Measurements from ENCODE around the gene P2RY6. TPM values are rescaled to one million over a fixed set of nuclear protein-coding genes. Genes with fewer than 3 reads are reported as not detected.

Gene P2RY6
- total and polyA plus RNA-seq, 2 of the 8 experiments (the other 6 are each of a cell fraction or from before 2014, with no cell fraction given): 0.15 TPM; not detected in 1

GRCh38 chr11:73345481-73346160 is 73.5 kb downstream of the P2RY6 start:
- Histone ChIP-seq H2AK5ac (ENCODE audit: low read depth, low read length) (no peak overlapping the region), H3K79me2 (ENCODE audit: control insufficient read depth in 1 of 2, insufficient read depth in 2 of 2, low read length in 2 of 2) (no peaks in the 10 kb centered on the region), H4K8ac (ENCODE audit: extremely low read depth, insufficient read depth, low read length) (no peak overlapping the region; the same call in 1 of the 2 replicates), H3K79me1 (ENCODE audit: low read depth, low read length) (peaks cover 5% of the 10 kb centered on the region; the same call in 1 of the 2 replicates), H3K4ac (replicated peaks; ENCODE audit: insufficient read length, low read depth, low read length) (no peak overlapping the region), H3K4me3 (ENCODE audit: extremely low read depth in 1 of 4, insufficient read depth in 2 of 4, low read depth in 3 of 4, low read length in 4 of 4) (no peak overlapping the region), H3K27ac (ENCODE audit: low read depth, low read length) (no peak overlapping the region), H3K36me3 (ENCODE audit: control insufficient read depth in 2 of 4, insufficient read depth in 4 of 4, low read length in 3 of 4) (no peaks in the 10 kb centered on the region), H3K18ac (ENCODE audit: extremely low read depth, low read length) (no peak overlapping the region), H2BK5ac (ENCODE audit: low read depth, low read length) (no peak overlapping the region), H2BK12ac (ENCODE audit: low read depth, low read length) (no peak overlapping the region), H3K4me2 (ENCODE audit: insufficient read depth in 1 of 2, low read depth in 2 of 2, low read length in 2 of 2) (no peak overlapping the region), H3K56ac (replicated peaks; ENCODE audit: insufficient read length, low read depth, low read length) (no peak overlapping the region), H3K27me3 (replicated peaks in 1 of 4; ENCODE audit: control insufficient read depth in 3 of 4, extremely low read depth in 1 of 4, insufficient read depth in 3 of 4, low read length in 3 of 4) (peaks cover 7 to 32% (median 29%) of the 10 kb centered on the region in 4 experiments; a peak in 6 of 7 replicates), H2BK20ac (ENCODE audit: low read length) (no peak overlapping the region), H4K91ac (replicated peaks; ENCODE audit: insufficient read length, low read length) (no peak overlapping the region), H3K23ac (ENCODE audit: insufficient read length) (no peak overlapping the region), H3K4me1 (replicated peaks in 1 of 4; ENCODE audit: control insufficient read depth in 3 of 4, insufficient read depth in 4 of 4, low read length in 3 of 4) (peaks cover 0 to 9% (median 8%) of the 10 kb centered on the region in 4 experiments; a peak in 6 of 7 replicates), H3K9ac (replicated peaks in 1 of 4; ENCODE audit: extremely low read depth in 1 of 4, low read depth in 3 of 4, low read length in 3 of 4) (no peak overlapping the region; a peak in 1 of 7 replicates), H2AFZ (ENCODE audit: low read length) (no peak overlapping the region), H4K5ac (ENCODE audit: insufficient read length, low read depth, low read length) (no peak overlapping the region), H4K20me1 (replicated peaks in 1 of 2; ENCODE audit: control insufficient read depth in 1 of 2, insufficient read depth in 2 of 2, low read length in 2 of 2) (peaks cover 14 to 42% of the 10 kb centered on the region in 2 experiments), H3K14ac (ENCODE audit: insufficient read length) (no peak overlapping the region), H2BK120ac (replicated peaks; ENCODE audit: low read depth, low read length) (no peak overlapping the region), H3K23me2 (ENCODE audit: low read depth, low read length) (peaks cover 3% of the 10 kb centered on the region), H2BK15ac (ENCODE audit: low read length) (no peak overlapping the region), H3K9me3 (ENCODE audit: insufficient read depth in 2 of 2, low read depth in 1 of 2, low read length in 1 of 2) (no peaks in the 10 kb centered on the region)
- FAIRE-seq (no peak), DNase-seq (ENCODE audit: low read depth in 1 of 2, low spot score in 2 of 2) (no peak)
- WGBS, 2 experiments (ENCODE audit: extremely low coverage in 1 of 2, insufficient coverage in 1 of 2, insufficient read length in 1 of 2, insufficient replicate concordance in 2 of 2, low coverage in 1 of 2, low lambda C conversion rate in 2 of 2, missing lambda C conversion rate in 1 of 2): 97% methylated on average over 5 of the region's 5 CpGs; no CpG with 5 or more reads in 1 of the 2 experiments
- POLR2A ChIA-PET (ENCODE audit: partially characterized antibody): interaction anchor here (0.9 to 1.8 kb wide), 3 partner anchors 12 to 34 kb away, joined by 3 to 5 read pairs (median 3); no protein-coding TSS in a partner anchor
- CTCF ChIA-PET (ENCODE audit: partially characterized antibody): interaction anchor here (1.3 to 59.1 kb wide), 5 partner anchors 5 to 54 kb away, joined by 5 to 1456 read pairs (median 13); partner anchors contain the start of gene RELT
- no peak for TF ChIP-seq KDM4A (IDR thresholded peaks at IDR 0.05; ENCODE audit: low read depth, low read length, severe bottlenecking)
- no peak for TF ChIP-seq GABPA (IDR thresholded peaks at IDR 0.05; ENCODE audit: borderline replicate concordance, insufficient read depth, low read length)
- TF ChIP-seq CTBP2 (IDR thresholded peaks at IDR 0.05; ENCODE audit: borderline replicate concordance, insufficient read depth, insufficient read length, low read length): no peak
- no peak for TF ChIP-seq PHF8 (conservative IDR thresholded peaks at IDR 0.05; ENCODE audit: low read depth, low read length)
- TF ChIP-seq E2F6 (IDR thresholded peaks at IDR 0.05): no peak
- no peak for TF ChIP-seq NRF1 (IDR thresholded peaks at IDR 0.05; ENCODE audit: low read depth, low read length)
- TF ChIP-seq HDAC2 (IDR thresholded peaks at IDR 0.05; ENCODE audit: borderline replicate concordance in 1 of 2, low read depth in 2 of 2, low read length in 2 of 2): no peak
- TF ChIP-seq NANOG (IDR thresholded peaks at IDR 0.05; ENCODE audit: insufficient read depth, low read depth, low read length, poor library complexity, severe bottlenecking): no peak
- no peak for TF ChIP-seq FOSL1 (IDR thresholded peaks at IDR 0.05; ENCODE audit: insufficient read depth, low read depth, low read length)
- TF ChIP-seq RBBP5 (IDR thresholded peaks at IDR 0.05; ENCODE audit: borderline replicate concordance, low read depth, low read length): no peak

All from H1 (cell line).